Measurements from ENCODE around the gene BRD9.
"Not testable (repeated sequence)": the region's sequence is repeated elsewhere in the genome, so short reads cannot be mapped to it uniquely, and the experiment has no call there.

DNA sequence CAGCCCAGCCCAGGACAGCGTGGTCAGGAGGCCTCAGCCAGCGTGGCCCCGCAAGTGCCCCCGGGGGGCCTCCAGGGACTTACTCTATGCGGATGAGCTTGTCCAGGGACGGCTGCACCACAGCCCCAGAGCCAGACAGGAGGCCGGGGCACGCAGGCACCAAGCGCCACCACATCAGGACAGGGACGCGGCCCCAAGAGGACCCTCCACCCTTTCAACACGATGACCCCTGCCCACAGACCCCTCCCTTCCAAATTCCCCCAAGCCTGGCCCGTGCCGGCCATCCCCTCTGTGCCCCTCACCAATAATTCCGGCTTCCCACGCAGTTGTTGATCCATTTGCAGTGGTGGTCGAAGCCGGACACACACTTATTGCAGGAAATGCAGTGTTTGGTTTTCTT is 45.4 kb downstream of the BRD9 start:
- TF ChIP-seq, protein P1, sequence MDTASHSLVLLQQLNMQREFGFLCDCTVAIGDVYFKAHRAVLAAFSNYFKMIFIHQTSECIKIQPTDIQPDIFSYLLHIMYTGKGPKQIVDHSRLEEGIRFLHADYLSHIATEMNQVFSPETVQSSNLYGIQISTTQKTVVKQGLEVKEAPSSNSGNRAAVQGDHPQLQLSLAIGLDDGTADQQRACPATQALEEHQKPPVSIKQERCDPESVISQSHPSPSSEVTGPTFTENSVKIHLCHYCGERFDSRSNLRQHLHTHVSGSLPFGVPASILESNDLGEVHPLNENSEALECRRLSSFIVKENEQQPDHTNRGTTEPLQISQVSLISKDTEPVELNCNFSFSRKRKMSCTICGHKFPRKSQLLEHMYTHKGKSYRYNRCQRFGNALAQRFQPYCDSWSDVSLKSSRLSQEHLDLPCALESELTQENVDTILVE (CRISPR knock-in tag; IDR thresholded peaks at IDR 0.05): not testable (repeated sequence)
- not testable (repeated sequence) for TF ChIP-seq ELF1 (CRISPR knock-in tag; IDR thresholded peaks at IDR 0.05); CBFB (CRISPR knock-in tag; IDR thresholded peaks at IDR 0.05); FOXK1 (CRISPR knock-in tag; IDR thresholded peaks at IDR 0.05; ENCODE audit: borderline replicate concordance, low read depth); MED1 (CRISPR knock-in tag; IDR thresholded peaks at IDR 0.05); ZNF431 (CRISPR knock-in tag; IDR thresholded peaks at IDR 0.05; ENCODE audit: borderline replicate concordance, low read depth)
- TF ChIP-seq, protein P2, sequence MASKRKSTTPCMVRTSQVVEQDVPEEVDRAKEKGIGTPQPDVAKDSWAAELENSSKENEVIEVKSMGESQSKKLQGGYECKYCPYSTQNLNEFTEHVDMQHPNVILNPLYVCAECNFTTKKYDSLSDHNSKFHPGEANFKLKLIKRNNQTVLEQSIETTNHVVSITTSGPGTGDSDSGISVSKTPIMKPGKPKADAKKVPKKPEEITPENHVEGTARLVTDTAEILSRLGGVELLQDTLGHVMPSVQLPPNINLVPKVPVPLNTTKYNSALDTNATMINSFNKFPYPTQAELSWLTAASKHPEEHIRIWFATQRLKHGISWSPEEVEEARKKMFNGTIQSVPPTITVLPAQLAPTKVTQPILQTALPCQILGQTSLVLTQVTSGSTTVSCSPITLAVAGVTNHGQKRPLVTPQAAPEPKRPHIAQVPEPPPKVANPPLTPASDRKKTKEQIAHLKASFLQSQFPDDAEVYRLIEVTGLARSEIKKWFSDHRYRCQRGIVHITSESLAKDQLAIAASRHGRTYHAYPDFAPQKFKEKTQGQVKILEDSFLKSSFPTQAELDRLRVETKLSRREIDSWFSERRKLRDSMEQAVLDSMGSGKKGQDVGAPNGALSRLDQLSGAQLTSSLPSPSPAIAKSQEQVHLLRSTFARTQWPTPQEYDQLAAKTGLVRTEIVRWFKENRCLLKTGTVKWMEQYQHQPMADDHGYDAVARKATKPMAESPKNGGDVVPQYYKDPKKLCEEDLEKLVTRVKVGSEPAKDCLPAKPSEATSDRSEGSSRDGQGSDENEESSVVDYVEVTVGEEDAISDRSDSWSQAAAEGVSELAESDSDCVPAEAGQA (IDR thresholded peaks at IDR 0.05; ENCODE audit: low read depth): not testable (repeated sequence)
- TF ChIP-seq, protein P2 (CRISPR knock-in tag; IDR thresholded peaks at IDR 0.05; ENCODE audit: borderline replicate concordance): not testable (repeated sequence)
- TF ChIP-seq, protein P3, sequence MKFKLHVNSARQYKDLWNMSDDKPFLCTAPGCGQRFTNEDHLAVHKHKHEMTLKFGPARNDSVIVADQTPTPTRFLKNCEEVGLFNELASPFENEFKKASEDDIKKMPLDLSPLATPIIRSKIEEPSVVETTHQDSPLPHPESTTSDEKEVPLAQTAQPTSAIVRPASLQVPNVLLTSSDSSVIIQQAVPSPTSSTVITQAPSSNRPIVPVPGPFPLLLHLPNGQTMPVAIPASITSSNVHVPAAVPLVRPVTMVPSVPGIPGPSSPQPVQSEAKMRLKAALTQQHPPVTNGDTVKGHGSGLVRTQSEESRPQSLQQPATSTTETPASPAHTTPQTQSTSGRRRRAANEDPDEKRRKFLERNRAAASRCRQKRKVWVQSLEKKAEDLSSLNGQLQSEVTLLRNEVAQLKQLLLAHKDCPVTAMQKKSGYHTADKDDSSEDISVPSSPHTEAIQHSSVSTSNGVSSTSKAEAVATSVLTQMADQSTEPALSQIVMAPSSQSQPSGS (CRISPR knock-in tag; IDR thresholded peaks at IDR 0.05): not testable (repeated sequence)

Measured in HepG2 (cell line).